GM10266 (cell line): ENCODE results near the gene EEFSEC.

ENCODE experiments used
- DNase-seq: peaks from one replicate; pipeline ENCODE4 v3.0.0; 2012; ENCODE audit errors: extremely low spot score
- TF ChIP-seq, protein P1 (sequence below): IDR thresholded peaks from 2 replicates; pipeline ENCODE4 v1.5.1; 2012; ENCODE audit warnings: mild to moderate bottlenecking, low read depth; ENCODE audit not compliant: control insufficient read depth, insufficient read depth; ENCODE audit errors: missing control alignments

The EEFSEC gene

GRCh38 chr3:128339491-128340012 is 186.3 kb downstream of the EEFSEC start:
- TF ChIP-seq, protein P1, sequence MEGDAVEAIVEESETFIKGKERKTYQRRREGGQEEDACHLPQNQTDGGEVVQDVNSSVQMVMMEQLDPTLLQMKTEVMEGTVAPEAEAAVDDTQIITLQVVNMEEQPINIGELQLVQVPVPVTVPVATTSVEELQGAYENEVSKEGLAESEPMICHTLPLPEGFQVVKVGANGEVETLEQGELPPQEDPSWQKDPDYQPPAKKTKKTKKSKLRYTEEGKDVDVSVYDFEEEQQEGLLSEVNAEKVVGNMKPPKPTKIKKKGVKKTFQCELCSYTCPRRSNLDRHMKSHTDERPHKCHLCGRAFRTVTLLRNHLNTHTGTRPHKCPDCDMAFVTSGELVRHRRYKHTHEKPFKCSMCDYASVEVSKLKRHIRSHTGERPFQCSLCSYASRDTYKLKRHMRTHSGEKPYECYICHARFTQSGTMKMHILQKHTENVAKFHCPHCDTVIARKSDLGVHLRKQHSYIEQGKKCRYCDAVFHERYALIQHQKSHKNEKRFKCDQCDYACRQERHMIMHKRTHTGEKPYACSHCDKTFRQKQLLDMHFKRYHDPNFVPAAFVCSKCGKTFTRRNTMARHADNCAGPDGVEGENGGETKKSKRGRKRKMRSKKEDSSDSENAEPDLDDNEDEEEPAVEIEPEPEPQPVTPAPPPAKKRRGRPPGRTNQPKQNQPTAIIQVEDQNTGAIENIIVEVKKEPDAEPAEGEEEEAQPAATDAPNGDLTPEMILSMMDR: no peak
- no peak for DNase-seq

GRCh38 chr3:128340198-128340903 is 187.1 kb downstream of the EEFSEC start:
- DNase-seq: no peak

GRCh38 chr3:128340904-128341555 is 187.7 kb downstream of the EEFSEC start:
- TF ChIP-seq, protein P1: no peak

More at GRCh38 chr3:128340198-128340903, 187.1 kb downstream of the EEFSEC start:
- TF ChIP-seq, protein P1: no peak

GRCh38 chr3:128341659-128342395 is 188.5 kb downstream of the EEFSEC start:
- DNase-seq: no peak
- TF ChIP-seq, protein P1: no peak

More at GRCh38 chr3:128340904-128341555, 187.7 kb downstream of the EEFSEC start:
- DNase-seq: no peak

- TF ChIP-seq, protein P1: no peak
- no peak for DNase-seq
Observed at GRCh38 chr3:128342701-128343180, 189.5 kb downstream of the EEFSEC start.

DNA sequence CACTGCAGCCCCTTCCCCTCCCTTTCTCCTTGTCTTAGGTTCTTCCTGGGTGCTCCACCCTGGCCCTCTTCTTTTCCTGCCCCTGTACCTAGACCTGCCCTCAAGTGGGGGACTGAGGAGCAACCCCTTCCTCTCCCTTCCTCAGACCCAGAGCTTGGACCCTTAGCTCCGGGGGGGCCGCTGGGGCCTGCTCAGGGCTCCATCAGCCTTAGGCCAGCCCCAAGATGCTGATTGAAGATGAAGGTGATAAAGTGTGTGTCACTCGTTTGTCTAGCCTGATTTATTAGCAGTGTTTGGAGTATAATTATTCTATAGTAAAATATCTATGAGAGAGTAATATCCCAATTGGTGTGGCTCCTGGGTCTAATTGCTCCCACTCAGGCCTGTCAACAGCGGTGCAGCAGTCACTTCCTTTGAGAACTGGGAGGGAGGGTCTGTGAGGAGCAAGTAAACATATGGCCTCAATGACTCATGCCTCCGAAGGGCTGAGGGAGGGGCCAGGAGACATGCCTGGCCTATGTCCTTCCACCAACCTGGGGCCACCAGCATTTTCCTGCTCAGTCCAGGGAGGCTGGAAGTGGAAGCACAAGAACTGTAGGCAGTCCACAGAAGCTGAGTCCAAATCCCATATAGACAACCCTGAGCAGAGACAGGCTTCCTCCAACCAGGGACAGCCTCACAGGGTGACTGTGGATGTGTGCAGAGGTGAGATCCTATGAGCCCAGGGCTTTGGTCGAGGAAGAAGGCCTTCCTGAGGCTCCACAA is 190.2 kb downstream of the EEFSEC start:
- DNase-seq: no peak
- TF ChIP-seq, protein P1: no peak
